Endothelial cell (in vitro differentiated cells): ENCODE results near the gene NAA80. TPM values are rescaled to one million over a fixed set of nuclear protein-coding genes. Genes with fewer than 3 reads are reported as not detected.

Experiments
- DNase-seq: peaks from one replicate; pipeline ENCODE4 v3.0.0; 2021; ENCODE audit warnings: low spot score
- H3K27ac Mint-ChIP-seq: one replicate; pipeline ENCODE4 v1.8.0; 2021; ENCODE audit warnings: mixed read lengths, inconsistent platforms; ENCODE audit not compliant: unreplicated experiment
- H3K27me3 Mint-ChIP-seq: one replicate; pipeline ENCODE4 v1.8.0; 2021; ENCODE audit warnings: mild to moderate bottlenecking, moderate library complexity, mixed read lengths, inconsistent platforms; ENCODE audit not compliant: unreplicated experiment
- H3K36me3 Mint-ChIP-seq: one replicate; pipeline ENCODE4 v1.8.0; 2021; ENCODE audit warnings: mild to moderate bottlenecking, low read depth, mixed read lengths, inconsistent platforms; ENCODE audit not compliant: unreplicated experiment
- H3K4me1 Mint-ChIP-seq: one replicate; pipeline ENCODE4 v1.8.0; 2021; ENCODE audit warnings: mild to moderate bottlenecking, mixed read lengths, inconsistent platforms; ENCODE audit not compliant: unreplicated experiment
- H3K4me3 Mint-ChIP-seq: one replicate; pipeline ENCODE4 v1.8.0; 2021; ENCODE audit warnings: mild to moderate bottlenecking, mixed read lengths, inconsistent platforms; ENCODE audit not compliant: unreplicated experiment
- H3K9me3 Mint-ChIP-seq: one replicate; pipeline ENCODE4 v1.8.0; 2021; ENCODE audit warnings: mixed read lengths, inconsistent platforms; ENCODE audit not compliant: unreplicated experiment
- CTCF ChIP-seq: fragments of 200-600 bp; sonication (generic); IDR thresholded peaks from one replicate; pipeline ENCODE4 v1.5.0; 2021; ENCODE audit warnings: antibody characterized with exemption; ENCODE audit not compliant: unreplicated experiment
- total RNA-seq: library from RNA; stranded (reverse); fragmentation: NEBNext Ultra II Directional; extraction: Animal tissue kit (Norgen Biotek cat#: 25700); gene quantifications from one replicate; pipeline ENCODE4 v1.2.1, GENCODE V29; 2021; ENCODE audit not compliant: unreplicated experiment

Gene NAA80
- total RNA-seq, 1 donor from 2014 or later, result 17.1 TPM

GRCh38 chr3:50324351-50325112 lies 25.3 kb upstream of the NAA80 start:
- TF ChIP-seq CTCF, result peak; percentile 86
- Mint-ChIP-seq H3K27ac (peak overlapping the region; percentile 97), H3K4me3 (peak overlapping the region; percentile 92), H3K36me3 (peaks cover 17% of the 10 kb centered on the region), H3K9me3 (no peaks in the 10 kb centered on the region), H3K4me1 (peaks cover 43% of the 10 kb centered on the region), H3K27me3 (peaks cover 18% of the 10 kb centered on the region)
- peak; percentile 90 for DNase-seq

- Mint-ChIP-seq H3K27ac (peak overlapping the region; percentile 97), H3K9me3 (no peaks in the 10 kb centered on the region), H3K27me3 (peaks cover 24% of the 10 kb centered on the region), H3K36me3 (peaks cover 25% of the 10 kb centered on the region), H3K4me3 (peak overlapping the region; percentile 92), H3K4me1 (peaks cover 51% of the 10 kb centered on the region)
- peak; percentile 70 for DNase-seq
- no peak for TF ChIP-seq CTCF
Observed at GRCh38 chr3:50323614-50324199, 24.5 kb upstream of the NAA80 start.

- Mint-ChIP-seq H3K36me3 (peaks cover 29% of the 10 kb centered on the region), H3K4me3 (peak overlapping the region; percentile 92), H3K9me3 (no peaks in the 10 kb centered on the region), H3K4me1 (peaks cover 53% of the 10 kb centered on the region), H3K27ac (peak overlapping the region; percentile 97), H3K27me3 (peaks cover 25% of the 10 kb centered on the region)
- no peak for TF ChIP-seq CTCF
- DNase-seq, result peak; percentile 63
Observed at GRCh38 chr3:50323092-50323600, 23.9 kb upstream of the NAA80 start.

GRCh38 chr3:50322386-50323091 lies 23.3 kb upstream of the NAA80 start, which contains the start of gene HYAL2:
TSS of gene HYAL2 (minus strand) at chr3:50322745. CDS start at chr3:50320489, 2,256 bp downstream.
- peaks cover 25% of the 10 kb centered on the region for H3K27me3 Mint-ChIP-seq
- peaks cover 29% of the 10 kb centered on the region for H3K36me3 Mint-ChIP-seq
- H3K27ac Mint-ChIP-seq, result peak within 1 kb of the TSS; percentile 97
- H3K4me3 Mint-ChIP-seq, result peak within 1 kb of the TSS; percentile 92
- TF ChIP-seq CTCF, result no peak
- peak; percentile 58 for DNase-seq
- H3K4me1 Mint-ChIP-seq, result peaks cover 53% of the 10 kb centered on the region
- no peaks in the 10 kb centered on the region for H3K9me3 Mint-ChIP-seq
